ENCODE results near the gene TRPV2. TPM values are rescaled to one million over a fixed set of nuclear protein-coding genes. Genes with fewer than 3 reads are reported as not detected.
"Not testable (repeated sequence)": the region's sequence is repeated elsewhere in the genome, so short reads cannot be mapped to it uniquely, and the experiment has no call there.

TRPV2 gene
- total RNA-seq, 1 experiment from 2014 or later, result 105 TPM

DNA sequence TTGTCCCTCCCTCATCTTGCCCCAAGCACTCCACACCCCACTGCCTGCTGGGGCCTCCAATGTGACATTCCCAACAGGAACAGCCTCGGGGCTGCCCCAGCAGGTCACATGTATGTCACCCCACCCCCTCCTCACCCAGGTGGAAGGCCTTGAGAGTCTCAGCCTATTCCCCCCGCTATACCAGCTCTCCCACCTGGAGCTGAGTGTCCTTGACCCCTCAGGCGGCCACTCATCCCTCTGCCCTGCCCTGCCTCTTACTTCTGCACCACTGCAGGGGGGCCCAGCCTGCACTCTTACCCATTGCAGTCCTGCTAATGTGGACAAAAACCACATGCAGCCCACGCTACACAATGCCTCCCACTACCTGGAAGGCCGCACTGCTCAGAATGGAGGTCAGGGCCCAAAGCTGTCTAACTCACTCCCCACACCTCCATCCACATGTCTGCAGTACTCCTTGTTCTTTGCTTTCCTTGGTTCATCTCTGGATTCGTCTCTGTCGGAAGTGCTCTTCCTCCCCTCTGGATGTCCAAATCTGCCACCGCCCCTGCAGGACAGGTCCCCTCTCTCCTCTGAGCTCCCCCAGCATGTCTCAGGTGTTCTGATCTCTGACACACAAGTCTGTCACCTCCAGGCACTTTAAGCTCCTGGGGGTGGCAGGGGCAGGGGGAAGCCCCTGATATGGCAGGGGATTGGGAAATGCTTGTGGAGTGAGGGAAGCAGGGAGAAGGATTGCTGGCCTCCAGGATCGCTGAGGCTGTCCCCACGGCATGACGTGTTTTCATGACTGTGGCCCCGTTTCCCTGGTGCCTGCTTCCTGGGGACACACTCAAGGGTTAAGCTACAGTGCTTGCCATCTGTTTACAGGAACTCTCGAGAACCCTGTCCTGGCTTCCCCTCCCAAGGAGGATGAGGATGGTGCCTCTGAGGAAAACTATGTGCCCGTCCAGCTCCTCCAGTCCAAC, 20.8 kb downstream of the TRPV2 start:
- no peak for DNase-seq (ENCODE audit: low read depth)

DNA sequence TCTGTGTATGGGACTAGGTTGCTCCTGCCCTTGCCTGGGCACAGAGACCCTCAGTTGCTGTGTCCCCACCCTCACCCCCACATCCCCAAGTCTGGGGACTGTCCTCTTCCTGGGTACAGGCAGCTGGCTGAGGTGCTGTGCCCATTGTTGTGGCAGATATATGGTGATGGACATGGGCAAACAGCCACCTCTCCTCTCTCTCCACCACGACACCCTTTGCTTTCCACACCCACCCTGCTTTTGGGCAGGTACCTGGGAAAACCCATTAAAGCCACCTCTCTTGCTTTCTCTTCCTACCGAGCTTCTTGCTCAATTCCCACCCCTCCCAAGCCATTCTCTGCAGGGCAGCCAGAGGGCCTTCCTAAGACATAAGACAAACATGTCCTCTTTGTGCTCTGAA, 21.7 kb downstream of the TRPV2 start:
- DNase-seq (ENCODE audit: low read depth), result no peak

DNA sequence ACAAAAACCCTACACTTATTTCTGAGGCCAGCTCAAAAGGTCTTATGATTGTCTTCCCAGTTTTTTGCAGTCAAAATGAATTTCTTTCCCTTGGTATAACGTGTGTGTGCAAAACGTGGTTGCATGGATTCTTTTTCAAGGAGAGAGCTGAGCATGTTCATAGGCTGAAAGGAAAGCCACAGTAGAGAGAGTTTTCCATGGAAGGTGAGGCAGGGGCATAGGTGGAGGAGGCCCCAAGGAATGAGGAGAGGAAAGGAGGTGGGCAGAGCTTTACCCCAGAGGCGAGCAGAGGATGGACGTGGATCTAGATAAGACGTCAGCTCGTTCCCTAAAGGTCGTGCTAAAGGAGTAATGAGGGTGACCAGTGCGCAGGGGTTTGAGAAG, 22.8 kb downstream of the TRPV2 start:
- no peak for DNase-seq (ENCODE audit: low read depth)

DNA sequence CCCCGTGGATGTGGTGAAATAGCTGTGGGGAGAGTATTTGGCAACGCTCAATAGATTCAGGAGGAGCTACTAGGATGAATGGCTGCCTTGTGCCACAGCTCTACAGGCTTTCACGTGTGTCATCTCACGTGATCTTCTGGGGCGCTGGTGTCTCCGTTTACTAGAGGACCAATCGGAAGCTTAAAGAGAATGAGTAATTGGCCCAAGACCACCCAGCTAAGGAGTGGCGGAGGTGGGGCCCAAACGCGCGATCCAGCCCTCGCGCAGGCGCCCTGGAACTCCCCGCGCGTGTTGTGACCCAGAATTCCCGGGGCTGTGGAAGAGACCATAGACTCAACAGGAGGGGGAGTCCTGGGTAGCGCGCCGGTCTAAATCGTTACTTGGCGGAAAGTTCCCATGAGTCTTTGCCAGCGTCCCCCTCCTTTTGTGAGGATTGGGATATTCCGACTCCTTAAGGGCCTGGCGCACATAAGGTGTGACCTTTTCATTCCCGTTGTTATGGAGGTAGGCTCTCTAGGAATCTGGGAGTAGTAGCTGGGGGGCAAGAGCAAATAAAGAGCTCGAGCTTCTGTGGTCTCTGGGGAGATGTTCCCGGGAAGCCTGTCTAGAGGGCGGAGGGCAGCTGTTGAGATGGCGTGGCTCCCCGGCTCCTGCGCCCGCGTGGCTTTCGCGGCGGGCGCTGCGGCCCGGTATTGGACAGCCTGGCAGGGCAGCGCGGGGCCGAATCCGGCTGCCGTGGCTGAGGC, 23.4 kb downstream of the TRPV2 start:
- peak; percentile 100 for DNase-seq (ENCODE audit: low read depth)

DNA sequence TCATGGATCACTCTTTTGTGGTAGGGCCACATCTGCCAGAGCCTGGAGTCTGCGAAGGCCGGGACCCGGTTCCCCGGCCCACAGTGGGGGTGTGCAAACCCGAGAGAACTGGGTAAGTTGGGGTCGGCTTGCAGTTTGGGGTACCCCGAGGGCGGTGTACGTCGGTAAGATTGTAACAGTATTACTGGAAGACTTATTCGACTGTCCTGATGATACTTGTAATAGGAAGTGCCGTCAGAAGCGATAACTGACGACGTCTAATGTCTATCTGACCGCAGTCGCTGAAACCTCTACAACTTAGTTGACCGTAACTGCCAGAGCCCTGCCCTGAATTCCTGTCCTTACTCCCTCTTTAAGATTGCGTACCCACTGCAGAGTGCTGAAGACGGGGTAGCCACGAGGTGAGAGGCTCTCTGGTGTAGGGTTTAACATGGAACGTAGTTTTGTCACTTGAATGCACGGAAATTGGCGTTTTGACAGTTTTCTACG, 24.0 kb downstream of the TRPV2 start:
- no peak for DNase-seq (ENCODE audit: low read depth)

DNA sequence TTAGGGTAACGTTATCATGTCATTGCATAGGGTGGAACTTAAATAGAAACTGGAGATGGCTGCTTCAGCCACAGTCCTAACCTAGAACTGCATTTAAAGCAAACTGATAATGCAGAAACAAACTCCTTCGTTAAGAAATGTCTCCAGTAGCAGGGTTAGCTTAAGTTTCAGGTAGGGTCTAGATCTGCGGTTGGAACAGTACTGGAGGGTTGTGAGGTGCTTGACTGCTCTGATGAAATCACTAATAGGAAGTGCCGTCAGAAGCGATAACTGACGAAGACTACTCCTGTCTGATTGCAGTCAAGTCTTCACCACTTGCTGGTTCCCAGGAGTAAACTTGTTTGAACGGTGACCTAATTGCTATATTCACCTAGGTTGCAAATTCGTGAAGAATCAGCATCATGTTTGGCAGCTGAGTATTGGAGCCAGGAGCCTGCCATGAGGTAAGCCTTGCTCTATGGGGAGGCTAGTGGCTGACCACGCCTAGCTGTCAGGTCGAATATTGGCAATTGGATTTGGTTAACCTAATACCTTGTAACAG, 24.5 kb downstream of the TRPV2 start:
- no peak for DNase-seq (ENCODE audit: low read depth)

DNA sequence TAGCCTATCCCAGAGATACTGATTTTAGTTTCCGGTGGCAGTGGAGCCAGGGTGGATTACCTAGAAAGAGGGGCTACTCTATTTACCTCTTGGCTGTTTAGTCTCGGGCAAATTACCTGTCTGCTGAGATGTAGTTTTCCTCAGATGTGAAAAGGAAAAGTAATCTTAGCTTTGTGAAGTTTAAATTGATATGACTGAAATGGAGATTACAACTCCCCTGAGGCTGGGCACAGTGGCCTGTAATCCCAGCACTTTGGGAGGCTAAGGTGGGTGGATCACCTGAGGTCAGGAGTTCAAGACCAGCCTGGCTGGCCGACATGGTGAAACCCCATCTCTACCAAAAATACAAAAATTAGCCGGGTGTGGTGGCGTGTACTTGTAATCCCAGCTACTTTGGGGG, 25.0 kb downstream of the TRPV2 start:
- not testable (repeated sequence) for DNase-seq (ENCODE audit: low read depth)

DNA sequence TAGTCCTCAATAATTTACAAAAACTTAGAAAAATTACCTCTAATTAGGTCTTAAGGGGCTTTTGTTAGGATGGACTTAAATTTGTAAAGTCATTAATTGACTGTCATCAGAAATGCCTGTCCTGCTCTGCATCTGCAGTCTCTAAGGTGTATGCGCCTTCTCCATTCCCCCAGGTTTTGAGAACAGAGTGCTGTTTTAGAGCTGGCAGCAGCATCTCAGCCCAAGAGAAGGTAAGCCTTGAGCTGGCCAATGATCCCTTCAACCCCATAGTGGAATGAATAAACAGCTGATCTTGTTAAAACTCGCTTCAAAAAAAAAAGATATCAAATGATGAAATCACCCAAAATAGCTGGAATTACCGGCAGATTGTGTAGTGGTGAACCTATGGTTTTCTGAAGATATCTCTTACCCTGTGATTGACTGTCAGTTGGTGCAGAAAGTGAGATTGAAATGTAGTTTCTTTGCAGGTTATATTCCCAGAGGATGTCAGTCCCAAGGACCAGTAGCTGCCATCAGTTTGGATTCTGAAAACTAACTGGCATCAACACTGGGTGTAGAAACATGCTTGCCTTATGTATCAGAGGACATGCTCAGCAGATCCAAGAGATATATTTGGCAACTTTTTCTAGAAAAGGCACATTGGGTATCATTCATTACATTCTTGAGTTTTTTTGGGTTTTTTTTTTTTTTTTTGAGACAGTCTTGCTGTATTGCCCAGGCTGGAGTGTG, 25.7 kb downstream of the TRPV2 start:
- no peak for DNase-seq (ENCODE audit: low read depth)

DNA sequence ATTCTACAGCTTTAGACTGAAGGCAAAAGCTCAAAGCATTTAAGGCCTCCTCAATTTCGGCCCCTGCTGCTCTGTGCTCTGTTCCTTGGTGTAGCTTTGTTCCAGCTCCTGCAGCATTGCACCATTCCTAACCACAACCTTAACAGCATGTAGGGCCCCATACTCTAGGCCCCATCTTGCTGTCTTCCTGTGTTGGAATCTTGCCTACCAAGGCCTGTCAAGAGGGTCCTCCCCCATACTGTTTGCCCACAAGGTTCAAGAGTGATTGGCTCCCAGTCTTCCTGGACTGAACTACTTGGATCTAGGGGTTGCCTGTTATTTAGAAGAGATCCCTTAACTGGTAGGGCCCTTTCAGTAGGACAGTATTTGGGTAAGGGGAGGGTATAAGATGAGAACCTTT, 26.8 kb downstream of the TRPV2 start:
- peak; percentile 53 for DNase-seq (ENCODE audit: low read depth)

DNA sequence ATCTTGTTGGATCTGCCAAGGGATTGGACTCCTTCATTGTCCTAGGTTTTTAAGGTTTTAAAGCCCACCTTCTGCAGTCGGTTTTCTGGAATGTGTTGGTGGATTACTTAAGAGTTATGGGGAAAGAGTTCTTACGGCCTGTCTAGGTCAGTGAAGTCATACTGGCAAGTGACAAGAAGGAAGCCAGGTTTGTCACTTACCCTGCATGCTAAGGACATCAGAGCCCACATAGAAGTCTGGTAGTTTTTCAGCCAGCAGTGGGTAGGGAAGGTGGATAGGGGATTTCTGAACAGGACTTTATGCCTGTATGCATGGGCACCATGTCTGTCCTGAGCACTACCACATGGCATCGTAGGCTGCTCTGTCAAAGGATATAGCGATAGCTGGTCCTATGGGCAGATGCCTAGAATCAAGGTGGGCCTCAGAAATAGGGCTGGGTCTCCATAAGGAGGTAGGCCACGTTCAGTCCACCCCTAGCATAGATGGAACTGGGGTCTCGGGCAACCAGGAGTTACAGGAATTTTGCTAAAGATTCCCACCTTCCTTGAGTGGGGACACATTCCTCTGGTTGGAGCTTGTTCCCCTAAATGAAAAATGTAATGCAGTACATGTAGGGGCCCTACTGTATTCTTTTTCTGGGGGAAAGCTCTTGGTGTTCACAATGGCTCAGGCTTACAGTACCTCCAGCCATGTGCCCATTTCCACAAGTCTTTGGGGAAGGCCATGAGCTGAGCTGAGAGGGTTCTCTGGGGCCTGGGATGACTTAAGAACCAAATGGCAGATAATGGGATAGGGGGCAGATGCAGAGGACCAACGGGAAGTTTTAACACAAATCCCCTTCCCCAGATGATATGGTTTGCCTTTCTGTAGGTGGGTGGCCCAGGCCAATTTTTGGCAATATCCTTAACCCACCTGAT, 27.5 kb downstream of the TRPV2 start:
- no peak for DNase-seq (ENCODE audit: low read depth)

DNA sequence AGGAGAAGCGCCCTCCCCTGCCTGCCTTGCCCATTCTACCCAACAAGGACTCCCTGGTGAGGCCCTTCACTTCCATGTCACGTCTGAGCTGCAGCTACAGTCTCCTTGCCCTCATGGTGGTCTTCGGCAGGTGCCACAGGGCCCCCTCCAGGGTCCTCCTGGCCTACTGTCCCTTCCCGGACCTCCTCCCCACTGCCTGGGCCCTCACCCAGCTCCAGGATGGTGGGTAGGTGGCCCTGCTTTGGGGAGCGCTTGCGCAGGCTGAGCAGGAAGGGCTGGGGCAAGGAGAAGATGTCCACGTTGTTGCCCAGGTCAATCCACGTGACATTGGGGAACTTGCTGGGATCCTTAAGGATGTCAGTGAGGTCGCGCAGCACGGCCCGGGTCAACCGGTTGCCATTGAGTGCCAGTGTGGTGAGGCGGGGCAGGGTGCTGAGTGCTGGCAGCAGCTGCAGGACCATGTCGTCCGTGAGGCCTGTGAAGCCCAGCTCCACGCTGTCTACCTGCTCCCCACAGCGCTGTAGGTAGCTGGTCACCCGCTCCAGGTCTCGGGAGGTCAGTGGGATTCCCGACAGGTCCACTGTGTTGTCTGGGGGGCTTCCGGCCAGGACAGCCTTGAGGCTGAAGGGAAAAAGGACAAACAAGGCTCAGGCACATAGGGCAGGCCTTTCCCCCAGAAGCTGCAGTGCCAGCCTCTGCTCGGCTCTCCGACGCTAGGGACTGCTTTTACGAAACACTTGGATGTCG, 28.3 kb downstream of the TRPV2 start:
- peak; percentile 66 for DNase-seq (ENCODE audit: low read depth)

DNA sequence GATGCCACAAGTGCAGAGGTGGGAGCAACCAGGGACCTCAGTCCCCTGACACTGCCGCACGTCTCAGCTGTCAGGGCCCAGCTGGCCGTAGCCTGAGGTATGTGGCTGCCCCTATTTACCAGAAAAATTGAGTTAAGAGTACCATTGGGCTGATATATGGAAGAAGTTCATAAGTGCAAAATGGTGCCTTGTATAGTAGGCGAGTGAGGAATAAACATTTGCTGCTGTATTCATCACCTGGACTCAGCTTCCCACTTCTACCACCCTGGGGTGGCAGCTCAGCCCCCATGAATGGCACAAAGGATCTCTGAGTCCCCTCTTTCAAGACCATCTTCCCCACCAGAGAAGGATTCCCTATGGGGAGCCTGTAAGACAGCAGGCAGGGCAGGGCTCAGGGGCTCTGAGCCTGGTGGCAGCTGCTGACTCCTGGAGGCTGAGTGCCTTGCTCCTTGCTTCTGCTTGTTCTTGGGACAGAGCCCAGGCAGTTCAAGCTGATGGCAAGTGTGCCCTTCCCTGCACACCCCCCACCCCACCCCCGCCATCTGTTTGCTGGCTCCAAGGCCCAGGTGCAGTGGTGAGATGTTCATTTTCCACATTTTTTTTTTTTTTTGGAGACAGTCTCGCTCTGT, 29.0 kb downstream of the TRPV2 start:
- DNase-seq (ENCODE audit: low read depth), result peak; percentile 64

DNA sequence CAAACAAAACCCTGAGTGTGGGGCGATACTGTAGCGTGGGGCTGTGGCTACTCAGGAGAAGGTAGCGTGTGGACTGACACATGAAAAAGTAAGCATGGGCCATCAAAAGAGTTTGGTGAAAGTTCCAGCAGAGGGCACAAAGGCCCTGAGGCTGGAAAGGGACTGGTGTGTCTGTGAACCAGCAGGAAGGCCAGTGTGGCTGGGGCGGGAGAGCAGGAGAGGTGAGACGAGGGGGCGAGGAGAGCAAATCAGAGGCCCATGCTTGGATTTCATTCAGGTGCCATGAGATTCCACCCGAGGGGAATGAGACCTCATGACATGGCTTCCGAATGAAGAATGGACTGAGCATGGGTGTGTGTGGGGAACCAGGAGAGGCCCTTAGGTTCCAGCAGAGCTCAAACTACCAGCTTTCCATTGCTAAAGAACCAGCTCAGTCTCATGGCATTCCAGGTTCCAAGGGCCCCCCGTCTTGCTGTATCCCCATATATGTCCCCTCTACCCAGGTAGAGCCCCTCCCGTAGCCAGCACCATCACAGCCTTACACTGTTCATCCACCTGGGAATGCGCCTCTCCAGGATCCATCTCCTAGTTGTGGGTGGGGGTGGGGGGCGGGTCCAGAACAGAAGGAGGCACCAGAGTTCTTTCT, 31.1 kb downstream of the TRPV2 start:
- DNase-seq (ENCODE audit: low read depth), result peak; percentile 48

DNA sequence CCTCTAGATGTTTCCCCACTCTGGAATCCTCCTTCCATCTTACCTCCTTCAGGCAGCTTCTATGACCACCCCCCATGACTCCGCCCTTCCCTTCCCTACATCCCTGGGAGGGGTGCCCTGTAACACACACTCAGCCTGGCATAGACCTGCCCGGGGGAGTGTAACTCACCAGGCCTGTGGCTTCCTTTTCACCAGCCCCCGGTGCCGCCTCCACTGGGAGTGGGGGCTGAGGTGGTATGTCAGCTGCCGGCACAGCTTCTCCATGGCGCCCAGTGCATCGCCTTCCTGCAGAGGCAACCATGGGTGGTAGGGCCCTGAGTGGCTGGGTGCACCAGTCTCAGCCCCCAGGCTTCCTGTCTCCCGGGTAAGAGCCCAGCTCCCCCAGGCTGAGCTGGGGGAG, 32.3 kb downstream of the TRPV2 start:
- no peak for DNase-seq (ENCODE audit: low read depth)

DNA sequence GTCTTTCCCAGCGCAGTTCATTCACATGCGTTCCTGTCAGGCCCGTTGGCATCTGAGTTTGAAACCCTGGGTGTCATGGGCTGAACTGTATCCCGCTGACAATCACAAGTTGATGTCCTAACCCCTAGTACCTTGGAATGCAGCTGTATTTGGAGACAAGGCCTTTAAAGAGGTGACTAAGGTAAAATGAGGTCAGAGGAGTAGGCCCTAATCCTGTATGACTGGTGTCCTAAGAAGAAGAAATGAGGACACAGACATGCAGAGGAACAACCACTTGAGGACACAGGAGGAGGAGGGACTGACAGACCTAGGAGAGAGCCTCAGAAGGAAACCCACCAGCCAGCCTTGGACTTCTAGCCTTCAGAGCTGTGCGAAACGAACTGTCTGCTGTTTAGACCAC, 33.1 kb downstream of the TRPV2 start:
- DNase-seq (ENCODE audit: low read depth), result no peak

DNA sequence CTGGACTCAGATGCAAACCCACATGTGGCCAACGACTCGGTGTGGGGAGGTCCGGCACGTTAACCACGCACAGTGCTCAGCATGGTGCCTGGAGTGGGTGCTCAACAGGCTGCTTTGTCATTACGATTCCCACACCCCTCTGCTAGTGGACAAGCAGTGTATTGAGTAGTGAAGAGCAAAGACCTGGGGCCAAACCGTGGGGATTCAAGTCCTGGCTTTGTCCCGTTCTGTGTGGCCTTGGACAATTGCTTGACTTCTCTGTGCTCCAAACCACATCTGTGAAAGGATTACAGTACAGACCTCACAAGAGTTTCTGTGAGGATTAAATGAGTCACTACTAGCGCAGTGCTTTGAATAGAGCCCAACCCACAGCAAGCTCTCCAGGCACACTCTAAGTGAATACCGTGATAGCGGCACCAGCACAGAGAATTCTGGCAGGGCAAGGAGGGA, 33.8 kb downstream of the TRPV2 start:
- peak; percentile 60 for DNase-seq (ENCODE audit: low read depth)

DNA sequence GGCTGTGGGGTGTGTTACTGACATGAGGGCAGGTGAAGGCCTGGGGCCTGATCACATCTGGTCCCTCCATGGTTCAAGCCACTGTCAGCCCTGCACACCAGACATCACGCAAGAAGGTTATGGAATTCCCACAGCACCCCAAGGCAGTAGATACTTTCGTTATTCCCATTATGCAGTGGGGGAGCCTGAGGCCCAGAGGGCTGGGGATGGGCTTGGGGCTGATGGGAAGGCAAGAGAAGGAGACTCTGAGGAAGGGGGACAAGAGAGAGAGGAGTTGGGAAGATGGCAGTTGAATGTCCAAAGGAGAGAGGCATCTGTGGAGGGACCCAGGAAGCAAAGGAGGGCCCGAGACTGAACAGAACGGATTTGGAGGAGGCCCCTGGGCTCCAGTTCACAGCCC, 34.7 kb downstream of the TRPV2 start:
- DNase-seq (ENCODE audit: low read depth), result no peak

DNA sequence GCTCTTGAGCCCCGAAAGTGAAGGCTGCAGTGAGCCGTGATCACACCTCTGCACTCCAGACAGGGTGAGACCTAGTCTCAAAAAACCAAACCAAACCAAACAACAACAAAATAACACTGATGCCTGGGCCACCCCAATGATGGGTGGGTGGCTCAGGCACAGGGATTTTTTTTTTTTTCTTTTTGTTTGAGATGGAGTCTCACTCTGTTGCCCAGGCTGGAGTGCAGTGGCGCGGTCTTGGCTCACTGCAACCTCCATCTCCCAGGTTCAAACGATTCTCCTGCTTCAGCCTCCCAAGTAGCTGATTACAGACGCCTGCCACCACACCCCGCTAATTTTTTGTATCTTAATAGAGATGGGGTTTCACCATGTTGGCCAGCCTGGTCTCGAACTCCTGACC, 36.9 kb downstream of the TRPV2 start:
- DNase-seq (ENCODE audit: low read depth), result not testable (repeated sequence)

DNA sequence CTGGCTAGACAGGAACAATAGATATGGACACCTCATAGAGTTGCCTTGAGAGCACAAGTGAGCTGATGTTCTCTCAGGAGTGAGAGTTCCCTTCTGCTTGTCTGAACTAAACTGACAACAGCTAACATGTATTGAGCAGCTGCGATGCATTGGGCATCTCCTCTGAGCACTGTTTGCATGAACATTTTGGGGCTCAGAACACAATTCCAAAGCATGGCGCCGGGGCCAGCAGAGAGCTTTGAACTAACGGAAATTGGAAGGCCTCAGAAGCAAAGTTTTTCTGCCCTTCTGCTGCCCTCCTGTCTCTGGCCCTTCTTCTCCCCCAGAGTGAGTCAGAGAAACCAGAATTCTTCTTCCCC, 38.1 kb downstream of the TRPV2 start:
- no peak for DNase-seq (ENCODE audit: low read depth)
